ENCODE measurements around the gene OVCH2. TPM values are rescaled to one million over a fixed set of nuclear protein-coding genes. Genes with fewer than 3 reads are reported as not detected.

OVCH2 gene
- total and polyA plus RNA-seq, 11 donors: not detected

DNA sequence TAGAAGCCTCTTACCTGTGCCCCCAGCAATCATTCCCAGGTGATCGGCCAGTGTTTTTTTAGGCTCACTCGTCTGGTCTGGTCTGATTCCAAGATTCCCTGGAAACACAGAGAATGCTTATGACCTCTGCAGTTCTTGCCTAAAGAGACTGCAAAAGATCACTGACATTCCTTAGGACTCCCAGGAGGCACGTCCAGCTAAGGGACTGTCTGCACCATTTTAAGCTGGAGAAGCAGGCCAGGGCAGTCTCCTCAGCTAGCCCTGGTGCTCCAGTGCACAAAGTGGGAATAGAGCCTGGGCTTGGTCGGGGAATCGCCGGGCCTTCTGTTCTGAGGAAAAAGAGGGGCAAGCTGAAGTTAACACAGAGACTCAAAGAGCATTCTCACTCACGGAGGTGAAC lies 37.8 kb downstream of the OVCH2 start:
- Histone ChIP-seq H3K36me3 (peaks cover 0 to 27% (median 7%) of the 10 kb centered on the region in 9 donors), H3K27me3 (peaks cover 0 to 22% (median 9%) of the 10 kb centered on the region in 9 donors), H3K9me3 (no peaks in the 10 kb centered on the region), H3K4me3 (no peak overlapping the region), H3K27ac (no peak overlapping the region), H3K4me1 (peaks cover 0 to 15% (median 8%) of the 10 kb centered on the region in 12 donors)
- WGBS, 4 donors: 67 to 71% (median 70%) methylated on average over 7 of the region's 7 CpGs
- no peak for DNase-seq
- TF ChIP-seq POLR2A (IDR thresholded peaks at IDR 0.05): no peak
- TF ChIP-seq, protein P1, sequence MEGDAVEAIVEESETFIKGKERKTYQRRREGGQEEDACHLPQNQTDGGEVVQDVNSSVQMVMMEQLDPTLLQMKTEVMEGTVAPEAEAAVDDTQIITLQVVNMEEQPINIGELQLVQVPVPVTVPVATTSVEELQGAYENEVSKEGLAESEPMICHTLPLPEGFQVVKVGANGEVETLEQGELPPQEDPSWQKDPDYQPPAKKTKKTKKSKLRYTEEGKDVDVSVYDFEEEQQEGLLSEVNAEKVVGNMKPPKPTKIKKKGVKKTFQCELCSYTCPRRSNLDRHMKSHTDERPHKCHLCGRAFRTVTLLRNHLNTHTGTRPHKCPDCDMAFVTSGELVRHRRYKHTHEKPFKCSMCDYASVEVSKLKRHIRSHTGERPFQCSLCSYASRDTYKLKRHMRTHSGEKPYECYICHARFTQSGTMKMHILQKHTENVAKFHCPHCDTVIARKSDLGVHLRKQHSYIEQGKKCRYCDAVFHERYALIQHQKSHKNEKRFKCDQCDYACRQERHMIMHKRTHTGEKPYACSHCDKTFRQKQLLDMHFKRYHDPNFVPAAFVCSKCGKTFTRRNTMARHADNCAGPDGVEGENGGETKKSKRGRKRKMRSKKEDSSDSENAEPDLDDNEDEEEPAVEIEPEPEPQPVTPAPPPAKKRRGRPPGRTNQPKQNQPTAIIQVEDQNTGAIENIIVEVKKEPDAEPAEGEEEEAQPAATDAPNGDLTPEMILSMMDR (IDR thresholded peaks at IDR 0.05): no peak
- ATAC-seq: no peak
- intact Hi-C loops (cut with DNase I): loop anchor here in 5 of 10 donors (5.0 kb wide), 2 partner anchors 96 to 156 kb away; partner anchors contain the start of gene PPFIBP2 (in 2 of the 5)

- TF ChIP-seq, protein P1 (IDR thresholded peaks at IDR 0.05): no peak
- TF ChIP-seq POLR2A (IDR thresholded peaks at IDR 0.05): no peak
- Histone ChIP-seq H3K36me3 (peaks cover 0 to 27% (median 7%) of the 10 kb centered on the region in 9 donors), H3K27ac (no peak overlapping the region), H3K4me1 (peaks cover 0 to 6% (median 0%) of the 10 kb centered on the region in 12 donors), H3K4me3 (no peak overlapping the region), H3K27me3 (peaks cover 0 to 12% (median 0%) of the 10 kb centered on the region in 9 donors), H3K9me3 (no peaks in the 10 kb centered on the region)
- 86 to 94% (median 91%) methylated on average over 2 of the region's 2 CpGs for WGBS, 4 donors
- intact Hi-C loops (cut with DNase I): loop anchor here in 6 of 10 donors (2.0 to 5.0 kb wide), 3 partner anchors 95 to 155 kb away; partner anchors contain the start of gene PPFIBP2 (in 2 of the 6)
- no peak for ATAC-seq
- no peak for DNase-seq
Observed at GRCh38 chr11:7667460-7667859, 38.8 kb downstream of the OVCH2 start.

DNA sequence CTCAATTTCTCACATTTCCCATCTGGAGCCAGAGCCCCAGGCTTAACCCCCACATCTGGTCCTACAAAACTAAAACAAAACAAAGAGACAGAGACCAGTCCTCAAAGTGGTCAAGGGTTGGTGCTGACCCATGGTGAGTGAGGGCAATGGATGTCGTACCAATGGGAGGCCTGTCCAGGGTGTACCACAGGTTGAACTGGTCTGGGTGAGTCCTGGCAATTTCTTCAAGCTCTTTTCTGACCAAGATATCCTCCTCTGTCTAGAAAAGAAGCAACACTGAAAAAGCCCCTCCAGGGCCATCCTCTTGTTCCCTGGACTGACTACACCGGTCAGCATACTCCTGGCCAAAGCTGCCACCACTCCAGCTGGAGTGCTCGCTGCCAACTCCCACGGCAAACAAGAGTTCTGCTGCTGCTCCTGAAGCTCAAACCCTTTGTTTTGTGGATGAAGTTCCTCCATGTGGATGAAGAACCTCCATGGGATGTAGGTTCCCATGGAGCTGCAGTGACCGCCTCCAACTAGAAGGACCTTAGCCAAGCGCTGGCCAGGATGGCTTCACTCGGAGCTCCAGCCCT lies 39.9 kb downstream of the OVCH2 start:
- ATAC-seq: no peak
- Histone ChIP-seq H3K4me3 (no peak overlapping the region), H3K36me3 (peaks cover 0 to 27% (median 7%) of the 10 kb centered on the region in 9 donors), H3K27ac (no peak overlapping the region), H3K9me3 (no peaks in the 10 kb centered on the region), H3K4me1 (peaks cover 0 to 6% (median 0%) of the 10 kb centered on the region in 12 donors), H3K27me3 (peaks cover 0 to 3% (median 0%) of the 10 kb centered on the region in 9 donors)
- no peak for DNase-seq
- 85 to 93% (median 88%) methylated on average over 4 to 7 of the region's 7 CpGs for WGBS, 4 donors
- intact Hi-C loops (cut with DNase I): loop anchor here in 6 of 10 donors (2.0 to 5.0 kb wide), 3 partner anchors 94 to 154 kb away; partner anchors contain the start of gene PPFIBP2 (in 2 of the 6)
- TF ChIP-seq, protein P1 (IDR thresholded peaks at IDR 0.05): no peak
- no peak for TF ChIP-seq POLR2A (IDR thresholded peaks at IDR 0.05)

GRCh38 chr11:7665473-7666291 lies 40.6 kb downstream of the OVCH2 start:
- peak; percentile 85 to 97 (median 94) for ATAC-seq
- intact Hi-C loops (cut with DNase I): loop anchor here in 7 of 10 donors (2.0 to 5.0 kb wide), 3 partner anchors 93 to 153 kb away; partner anchors contain the start of gene PPFIBP2 (in 2 of the 7)
- peaks cover 0 to 6% (median 0%) of the 10 kb centered on the region in 12 donors for H3K4me1 ChIP-seq
- WGBS, 4 donors: 49 to 59% (median 51%) methylated on average over 15 to 20 of the region's 20 CpGs
- no peak overlapping the region for H3K27ac ChIP-seq
- H3K36me3 ChIP-seq: peaks cover 0 to 27% (median 7%) of the 10 kb centered on the region in 9 donors
- H3K9me3 ChIP-seq: no peaks in the 10 kb centered on the region
- no peaks in the 10 kb centered on the region for H3K27me3 ChIP-seq
- no peak for TF ChIP-seq POLR2A (IDR thresholded peaks at IDR 0.05)
- TF ChIP-seq, protein P1 (IDR thresholded peaks at IDR 0.05): peak; percentile 61 to 90 (median 82)
- DNase-seq: peak; percentile 67 to 89 (median 74)
- H3K4me3 ChIP-seq: no peak overlapping the region
